B cell (primary cell): ENCODE data around the gene TNIK.

Experiments
- EZH2 ChIP-seq: IDR thresholded peaks from 2 replicates; pipeline ENCODE4 v1.6.1; 2012; ENCODE audit warnings: borderline replicate concordance, low read depth, mild to moderate bottlenecking, moderate library complexity, low read length; ENCODE audit not compliant: insufficient read depth, poor library complexity, severe bottlenecking
- TF ChIP-seq, protein P1 (sequence below): fragments of 200-600 bp; IDR thresholded peaks from one replicate; pipeline ENCODE4 v1.8.0; 2022; ENCODE audit warnings: antibody characterized with exemption, mild to moderate bottlenecking

DNA sequence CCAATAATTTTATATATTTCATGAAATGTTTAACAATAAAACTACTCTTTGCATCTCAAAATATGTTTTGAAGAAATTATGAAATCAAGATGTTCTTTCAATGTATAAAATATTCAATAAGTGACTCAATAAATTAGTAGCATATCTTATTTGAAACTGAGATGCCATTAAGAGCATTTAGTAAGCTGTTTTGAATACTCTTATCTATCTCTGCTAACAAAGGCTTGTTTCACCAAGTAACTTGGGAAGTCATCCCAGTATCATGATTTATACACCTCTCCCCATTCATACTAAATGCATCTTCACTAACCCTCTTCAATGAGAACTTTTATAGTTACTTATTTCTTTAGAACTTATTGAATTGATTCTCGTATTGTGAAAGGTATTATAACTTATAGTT, 43.1 kb downstream of the TNIK start:
- TF ChIP-seq, protein P1, sequence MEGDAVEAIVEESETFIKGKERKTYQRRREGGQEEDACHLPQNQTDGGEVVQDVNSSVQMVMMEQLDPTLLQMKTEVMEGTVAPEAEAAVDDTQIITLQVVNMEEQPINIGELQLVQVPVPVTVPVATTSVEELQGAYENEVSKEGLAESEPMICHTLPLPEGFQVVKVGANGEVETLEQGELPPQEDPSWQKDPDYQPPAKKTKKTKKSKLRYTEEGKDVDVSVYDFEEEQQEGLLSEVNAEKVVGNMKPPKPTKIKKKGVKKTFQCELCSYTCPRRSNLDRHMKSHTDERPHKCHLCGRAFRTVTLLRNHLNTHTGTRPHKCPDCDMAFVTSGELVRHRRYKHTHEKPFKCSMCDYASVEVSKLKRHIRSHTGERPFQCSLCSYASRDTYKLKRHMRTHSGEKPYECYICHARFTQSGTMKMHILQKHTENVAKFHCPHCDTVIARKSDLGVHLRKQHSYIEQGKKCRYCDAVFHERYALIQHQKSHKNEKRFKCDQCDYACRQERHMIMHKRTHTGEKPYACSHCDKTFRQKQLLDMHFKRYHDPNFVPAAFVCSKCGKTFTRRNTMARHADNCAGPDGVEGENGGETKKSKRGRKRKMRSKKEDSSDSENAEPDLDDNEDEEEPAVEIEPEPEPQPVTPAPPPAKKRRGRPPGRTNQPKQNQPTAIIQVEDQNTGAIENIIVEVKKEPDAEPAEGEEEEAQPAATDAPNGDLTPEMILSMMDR = no peak
- no peak for TF ChIP-seq EZH2
